ENCODE results near the gene LPIN1. TPM values are rescaled to one million over a fixed set of nuclear protein-coding genes. Genes with fewer than 3 reads are reported as not detected.
A peak's percentile ranks its signal among the peaks of the same experiment; 100 is the strongest.

The LPIN1 gene
- total RNA-seq, 2 donors from 2014 or later, result 86.7 to 99.8 TPM

DNA sequence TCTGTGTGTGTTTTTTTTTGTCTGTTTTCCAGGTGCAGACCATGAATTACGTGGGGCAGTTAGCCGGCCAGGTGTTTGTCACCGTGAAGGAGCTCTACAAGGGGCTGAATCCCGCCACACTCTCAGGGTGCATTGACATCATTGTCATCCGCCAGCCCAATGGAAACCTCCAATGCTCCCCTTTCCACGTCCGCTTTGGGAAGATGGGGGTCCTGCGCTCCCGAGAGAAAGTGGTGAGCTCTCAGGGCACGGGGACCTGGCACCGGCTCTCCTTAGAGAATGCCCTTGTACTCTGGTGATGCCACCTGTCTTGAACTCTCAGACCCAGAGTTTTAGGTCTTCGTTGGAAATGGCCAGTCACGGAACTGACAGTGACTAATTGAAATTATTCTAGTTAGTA lies 19.1 kb downstream of the LPIN1 start:
- ATAC-seq (no peak), DNase-seq (no peak)
- Mint-ChIP-seq H3K4me1 (peaks cover 34% of the 10 kb centered on the region), H3K36me3 (ENCODE audit: low read depth) (peaks cover 12% of the 10 kb centered on the region), H3K27ac (peak overlapping the region; percentile 80), H3K27me3 (no peaks in the 10 kb centered on the region), H3K4me3 (no peak overlapping the region)
- H3K9me3 ChIP-seq (ENCODE audit: control insufficient read depth, low read length, poor library complexity, severe bottlenecking), result no peaks in the 10 kb centered on the region

DNA sequence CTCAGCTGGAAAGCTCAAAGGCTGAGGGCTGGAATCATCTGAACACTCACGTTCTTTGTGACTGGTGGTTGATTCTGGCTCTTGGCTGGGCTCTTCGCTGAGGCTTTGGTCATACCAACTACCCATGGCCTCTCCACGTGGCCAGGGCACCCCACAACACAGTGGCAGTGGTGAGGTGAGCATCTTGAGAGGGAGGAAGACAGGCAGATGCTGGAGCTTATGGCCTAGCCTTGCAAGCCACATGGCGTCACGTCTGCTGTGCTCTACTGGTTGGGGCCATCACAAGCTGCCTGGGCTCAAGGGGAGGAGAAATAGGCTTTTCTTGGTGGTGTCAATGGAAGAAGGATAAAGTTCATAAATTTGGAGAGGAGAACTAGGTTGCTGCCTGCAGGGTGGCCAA lies 19.6 kb downstream of the LPIN1 start:
- Mint-ChIP-seq H3K4me3 (no peak overlapping the region), H3K27me3 (no peaks in the 10 kb centered on the region), H3K27ac (peak overlapping the region; percentile 80), H3K4me1 (peaks cover 31% of the 10 kb centered on the region), H3K36me3 (ENCODE audit: low read depth) (peaks cover 12% of the 10 kb centered on the region)
- DNase-seq (no peak), ATAC-seq (no peak)
- H3K9me3 ChIP-seq (ENCODE audit: control insufficient read depth, low read length, poor library complexity, severe bottlenecking), result no peaks in the 10 kb centered on the region

DNA sequence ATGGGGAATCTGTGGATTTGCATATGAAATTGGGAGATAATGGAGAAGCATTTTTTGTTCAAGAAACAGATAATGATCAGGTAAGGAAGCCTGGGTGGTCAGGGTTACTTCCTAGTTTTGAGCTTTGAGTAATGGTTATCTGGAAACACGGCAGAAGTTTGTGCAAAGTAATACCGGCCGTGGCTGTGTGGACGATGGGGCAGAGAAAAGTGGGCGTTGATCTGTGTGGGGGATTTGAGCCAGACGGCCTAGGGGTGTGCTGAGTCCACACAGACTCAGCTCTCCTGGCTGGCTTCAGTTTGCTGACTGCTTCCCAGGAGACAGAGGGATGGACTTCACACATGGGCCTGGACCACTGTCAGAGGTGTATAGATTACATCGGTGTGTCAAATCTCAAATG lies 21.3 kb downstream of the LPIN1 start:
- Mint-ChIP-seq H3K27me3 (no peaks in the 10 kb centered on the region), H3K4me1 (peaks cover 23% of the 10 kb centered on the region), H3K4me3 (no peak overlapping the region), H3K27ac (no peak overlapping the region), H3K36me3 (ENCODE audit: low read depth) (peaks cover 15% of the 10 kb centered on the region)
- DNase-seq, result no peak
- ATAC-seq, result no peak
- H3K9me3 ChIP-seq (ENCODE audit: control insufficient read depth, low read length, poor library complexity, severe bottlenecking), result no peaks in the 10 kb centered on the region

DNA sequence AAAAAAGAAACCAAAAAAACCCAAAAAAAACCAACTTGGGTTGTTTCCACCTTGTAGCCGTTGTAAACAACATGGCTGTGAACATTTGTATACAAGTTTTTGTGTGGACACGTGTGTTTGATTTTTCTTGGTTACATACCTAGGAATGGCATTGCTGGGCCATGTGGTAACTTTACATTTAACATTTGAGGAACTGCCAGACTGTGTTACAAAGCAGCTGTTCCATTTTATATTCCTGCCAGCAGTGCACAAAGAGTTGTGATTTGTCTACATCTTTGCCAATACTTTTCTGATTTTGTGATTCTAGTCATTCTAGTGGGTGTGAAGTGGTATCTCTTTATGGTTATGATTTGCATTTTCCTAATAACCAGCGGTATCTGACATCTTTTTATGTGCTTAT lies 22.5 kb downstream of the LPIN1 start:
- H3K4me3 Mint-ChIP-seq, result no peak overlapping the region
- ATAC-seq (no peak), DNase-seq (no peak)
- peaks cover 16% of the 10 kb centered on the region for H3K36me3 Mint-ChIP-seq (ENCODE audit: low read depth)
- no peaks in the 10 kb centered on the region for H3K27me3 Mint-ChIP-seq
- H3K9me3 ChIP-seq (ENCODE audit: control insufficient read depth, low read length, poor library complexity, severe bottlenecking), result no peaks in the 10 kb centered on the region
- peaks cover 25% of the 10 kb centered on the region for H3K4me1 Mint-ChIP-seq
- peak overlapping the region; percentile 86 for H3K27ac Mint-ChIP-seq

DNA sequence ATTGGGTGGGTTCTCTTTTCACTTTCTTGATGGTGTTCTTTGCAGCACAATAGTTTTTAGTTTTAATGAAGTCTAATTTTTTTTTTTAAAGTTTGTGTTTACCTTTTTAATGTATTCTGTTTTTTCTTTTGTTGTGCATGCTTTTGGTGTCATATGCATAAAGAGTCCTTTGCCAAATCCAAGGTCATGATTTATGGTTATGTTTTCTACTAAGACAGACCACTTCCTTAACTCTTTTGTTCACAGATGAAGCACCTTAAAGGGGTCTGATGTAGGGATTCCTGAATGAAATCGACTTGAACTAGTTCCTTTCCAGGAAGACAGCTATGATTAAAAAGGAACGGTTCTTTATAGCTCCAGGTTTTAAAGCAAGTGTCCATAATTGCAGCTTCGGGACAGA lies 23.1 kb downstream of the LPIN1 start:
- Mint-ChIP-seq H3K27me3 (no peaks in the 10 kb centered on the region), H3K4me3 (no peak overlapping the region), H3K27ac (peak overlapping the region; percentile 86), H3K36me3 (ENCODE audit: low read depth) (peaks cover 20% of the 10 kb centered on the region), H3K4me1 (peaks cover 24% of the 10 kb centered on the region)
- no peaks in the 10 kb centered on the region for H3K9me3 ChIP-seq (ENCODE audit: control insufficient read depth, low read length, poor library complexity, severe bottlenecking)
- ATAC-seq (no peak), DNase-seq (no peak)

DNA sequence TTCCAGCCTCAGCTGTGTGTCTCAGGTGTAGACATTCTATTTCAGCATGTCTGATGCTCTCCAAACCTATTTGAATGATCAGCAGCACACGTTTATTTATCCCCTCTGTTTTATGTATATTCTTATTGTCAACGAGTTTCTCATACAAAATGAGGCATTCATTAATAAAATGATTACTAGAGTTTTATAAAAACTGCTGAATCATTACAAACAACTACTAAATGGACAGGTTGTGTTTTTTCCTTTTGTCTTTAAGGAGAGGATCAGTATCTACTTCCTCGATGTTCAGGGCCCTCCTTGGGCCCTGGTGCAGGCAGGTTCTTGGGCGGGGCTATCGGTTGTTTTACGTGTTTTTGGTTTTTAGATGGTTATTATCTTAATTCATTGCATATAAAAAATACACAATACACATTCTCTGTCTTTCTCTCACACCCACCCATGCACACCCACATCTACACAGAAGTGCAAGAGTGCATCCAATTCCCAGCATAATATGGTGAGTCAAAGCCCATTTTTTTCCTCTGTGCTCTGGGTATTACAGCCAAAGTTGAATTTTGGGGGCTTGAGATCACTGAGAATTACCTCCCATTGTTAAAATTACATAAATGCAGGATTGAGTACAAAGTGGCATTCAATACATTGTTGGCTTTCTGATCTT lies 24.2 kb downstream of the LPIN1 start:
- peaks cover 22% of the 10 kb centered on the region for H3K4me1 Mint-ChIP-seq
- ATAC-seq (no peak), DNase-seq (no peak)
- no peaks in the 10 kb centered on the region for H3K9me3 ChIP-seq (ENCODE audit: control insufficient read depth, low read length, poor library complexity, severe bottlenecking)
- H3K36me3 Mint-ChIP-seq (ENCODE audit: low read depth), result peaks cover 20% of the 10 kb centered on the region
- no peak overlapping the region for H3K4me3 Mint-ChIP-seq
- H3K27me3 Mint-ChIP-seq, result no peaks in the 10 kb centered on the region
- H3K27ac Mint-ChIP-seq, result peak overlapping the region; percentile 86

DNA sequence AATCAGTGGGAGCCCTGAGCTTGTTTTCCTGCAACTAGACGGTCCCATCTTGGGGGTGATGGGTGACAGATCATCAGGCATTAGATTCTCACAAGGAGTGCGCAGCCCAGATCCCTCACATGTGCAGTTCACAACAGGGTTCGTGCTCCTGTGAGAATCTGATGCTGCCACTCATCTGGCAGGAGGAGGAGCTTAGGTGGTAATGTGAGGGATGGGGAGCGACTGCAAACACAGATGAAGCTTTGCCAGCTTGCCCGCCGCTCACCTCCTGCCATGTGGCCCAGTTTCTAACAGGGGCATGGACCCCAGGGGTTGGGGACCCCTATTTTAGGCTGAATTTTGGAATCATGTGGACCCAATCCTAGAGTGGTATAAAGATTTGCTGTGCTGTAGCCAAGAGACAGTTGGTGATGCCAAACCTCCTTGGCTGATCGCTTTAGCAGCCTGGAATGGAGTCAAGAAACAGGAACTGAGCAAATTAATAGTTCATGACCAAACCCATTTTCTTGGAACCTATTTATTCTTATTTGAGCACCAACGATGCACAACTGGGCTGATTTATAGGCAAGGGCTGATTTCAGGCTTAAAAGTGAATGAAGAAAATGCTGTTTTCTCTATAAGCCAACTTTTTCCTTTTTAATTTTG lies 25.7 kb downstream of the LPIN1 start:
- ATAC-seq, result no peak

DNA sequence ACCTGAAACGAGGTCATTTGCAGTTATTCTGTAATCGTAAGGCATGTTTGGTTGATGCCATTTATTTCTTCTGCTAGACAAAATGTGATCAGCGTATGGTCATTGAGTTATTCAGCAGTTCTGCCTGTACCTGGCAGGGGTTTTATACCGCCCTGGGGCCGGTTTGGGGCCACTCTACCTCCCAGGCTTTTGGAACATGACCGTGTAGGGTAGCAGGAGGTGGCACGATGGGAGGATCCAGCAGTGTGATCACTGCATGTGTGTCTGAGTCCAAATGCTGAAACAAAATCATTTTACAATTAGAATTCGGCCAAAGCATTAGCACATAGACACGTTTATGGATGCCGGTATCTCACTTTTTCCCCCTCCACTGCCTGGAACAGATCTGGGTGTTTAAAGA lies 26.7 kb downstream of the LPIN1 start:
- Mint-ChIP-seq H3K36me3 (ENCODE audit: low read depth) (peaks cover 14% of the 10 kb centered on the region), H3K27me3 (no peaks in the 10 kb centered on the region), H3K4me3 (no peak overlapping the region), H3K4me1 (peaks cover 24% of the 10 kb centered on the region), H3K27ac (peak overlapping the region; percentile 85)
- ATAC-seq, result no peak
- DNase-seq, result no peak
- no peaks in the 10 kb centered on the region for H3K9me3 ChIP-seq (ENCODE audit: control insufficient read depth, low read length, poor library complexity, severe bottlenecking)

More for the DNA sequence above, 25.7 kb downstream of the LPIN1 start:
- Mint-ChIP-seq H3K4me3 (no peak overlapping the region), H3K27ac (no peak overlapping the region), H3K4me1 (peaks cover 24% of the 10 kb centered on the region), H3K36me3 (ENCODE audit: low read depth) (peaks cover 20% of the 10 kb centered on the region), H3K27me3 (no peaks in the 10 kb centered on the region)
- no peak for DNase-seq
- H3K9me3 ChIP-seq (ENCODE audit: control insufficient read depth, low read length, poor library complexity, severe bottlenecking), result no peaks in the 10 kb centered on the region

DNA sequence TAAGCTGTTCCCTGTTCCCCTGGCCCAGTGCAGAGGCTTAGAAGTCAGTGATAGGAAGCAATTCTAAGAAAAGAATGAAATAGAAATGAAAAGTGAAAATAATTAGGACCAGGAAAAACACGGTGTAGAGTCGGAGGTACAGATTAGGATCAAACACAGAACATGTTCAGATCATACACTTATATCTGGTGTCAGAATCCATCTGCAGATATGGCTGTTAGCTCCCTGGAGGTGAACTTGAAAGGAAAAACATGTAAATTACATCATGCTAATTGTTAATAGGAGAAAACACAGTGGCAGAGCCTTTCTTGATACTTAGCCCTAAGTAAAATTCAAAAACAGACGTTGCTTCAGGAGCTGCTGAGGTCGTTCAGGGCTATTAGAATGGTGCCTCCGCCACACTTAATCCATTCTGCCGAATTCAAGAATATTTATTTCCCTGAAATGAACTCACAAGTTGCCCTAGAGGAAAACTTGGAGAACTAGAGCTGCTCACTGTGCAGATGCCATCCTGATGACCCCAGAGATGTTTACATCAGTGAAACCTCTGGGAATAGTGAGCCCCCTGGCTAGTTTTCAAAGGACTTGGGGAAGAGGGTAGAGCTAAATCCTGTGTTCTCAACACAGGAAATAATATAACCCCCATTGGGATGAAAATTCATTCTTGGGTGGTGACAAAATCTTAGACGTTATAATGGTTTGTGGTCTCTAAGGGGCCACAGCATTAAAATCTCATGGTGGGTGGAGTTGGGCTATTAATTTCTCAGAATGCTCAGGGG lies 27.5 kb downstream of the LPIN1 start:
- H3K4me1 Mint-ChIP-seq, result peaks cover 31% of the 10 kb centered on the region
- peaks cover 11% of the 10 kb centered on the region for H3K36me3 Mint-ChIP-seq (ENCODE audit: low read depth)
- ATAC-seq (no peak), DNase-seq (no peak)
- peak overlapping the region; percentile 85 for H3K27ac Mint-ChIP-seq
- no peaks in the 10 kb centered on the region for H3K27me3 Mint-ChIP-seq
- no peak overlapping the region for H3K4me3 Mint-ChIP-seq
- H3K9me3 ChIP-seq (ENCODE audit: control insufficient read depth, low read length, poor library complexity, severe bottlenecking), result no peaks in the 10 kb centered on the region

DNA sequence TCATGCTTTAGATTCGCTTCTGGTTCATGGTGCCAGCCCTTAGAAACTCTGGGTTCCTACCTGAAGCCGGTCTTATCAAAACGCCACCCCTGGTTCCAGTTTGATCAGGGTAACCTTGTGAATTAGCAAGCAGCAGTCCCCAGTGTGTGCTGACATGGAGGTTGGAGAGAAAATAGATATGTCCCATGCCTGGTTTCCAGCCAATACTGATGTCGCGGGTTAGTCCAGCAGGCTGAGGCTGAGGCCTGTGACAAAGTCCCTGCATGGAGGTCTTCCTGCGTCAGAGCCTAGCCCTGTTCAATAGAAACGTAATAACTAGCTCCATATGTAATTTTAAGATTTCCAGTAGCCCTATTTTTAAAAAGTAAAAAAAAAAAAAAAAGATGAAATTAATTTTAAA lies 28.2 kb downstream of the LPIN1 start:
- no peaks in the 10 kb centered on the region for H3K9me3 ChIP-seq (ENCODE audit: control insufficient read depth, low read length, poor library complexity, severe bottlenecking)
- DNase-seq, result no peak
- no peaks in the 10 kb centered on the region for H3K27me3 Mint-ChIP-seq
- H3K27ac Mint-ChIP-seq, result peak overlapping the region; percentile 85
- ATAC-seq, result no peak
- H3K4me1 Mint-ChIP-seq, result peaks cover 33% of the 10 kb centered on the region
- peak overlapping the region; percentile 77 for H3K4me3 Mint-ChIP-seq
- H3K36me3 Mint-ChIP-seq (ENCODE audit: low read depth), result peaks cover 11% of the 10 kb centered on the region

DNA sequence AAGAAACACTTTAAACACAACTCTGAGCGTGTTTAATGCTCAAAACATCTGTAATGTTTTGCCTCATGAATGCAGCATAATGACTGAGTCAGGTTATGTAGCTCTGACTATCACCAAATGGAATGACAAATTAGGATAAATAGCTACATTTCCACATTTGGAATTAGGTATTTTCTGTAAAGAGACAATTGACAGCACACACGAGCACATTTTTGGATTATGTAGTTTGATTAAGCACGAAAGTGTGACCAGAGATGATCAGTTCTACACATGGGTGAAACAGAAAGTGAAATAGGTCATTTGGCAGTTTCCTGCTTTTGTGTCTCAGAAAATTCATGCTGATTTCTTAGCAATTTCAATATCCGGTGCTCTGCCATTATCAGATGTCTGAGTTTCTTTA lies 29.0 kb downstream of the LPIN1 start:
- ATAC-seq (peak; percentile 58), DNase-seq (no peak)
- H3K4me1 Mint-ChIP-seq, result peaks cover 33% of the 10 kb centered on the region
- H3K27ac Mint-ChIP-seq, result peak overlapping the region; percentile 85
- H3K27me3 Mint-ChIP-seq, result no peaks in the 10 kb centered on the region
- H3K4me3 Mint-ChIP-seq, result peak overlapping the region; percentile 77
- peaks cover 11% of the 10 kb centered on the region for H3K36me3 Mint-ChIP-seq (ENCODE audit: low read depth)
- H3K9me3 ChIP-seq (ENCODE audit: control insufficient read depth, low read length, poor library complexity, severe bottlenecking), result no peaks in the 10 kb centered on the region

DNA sequence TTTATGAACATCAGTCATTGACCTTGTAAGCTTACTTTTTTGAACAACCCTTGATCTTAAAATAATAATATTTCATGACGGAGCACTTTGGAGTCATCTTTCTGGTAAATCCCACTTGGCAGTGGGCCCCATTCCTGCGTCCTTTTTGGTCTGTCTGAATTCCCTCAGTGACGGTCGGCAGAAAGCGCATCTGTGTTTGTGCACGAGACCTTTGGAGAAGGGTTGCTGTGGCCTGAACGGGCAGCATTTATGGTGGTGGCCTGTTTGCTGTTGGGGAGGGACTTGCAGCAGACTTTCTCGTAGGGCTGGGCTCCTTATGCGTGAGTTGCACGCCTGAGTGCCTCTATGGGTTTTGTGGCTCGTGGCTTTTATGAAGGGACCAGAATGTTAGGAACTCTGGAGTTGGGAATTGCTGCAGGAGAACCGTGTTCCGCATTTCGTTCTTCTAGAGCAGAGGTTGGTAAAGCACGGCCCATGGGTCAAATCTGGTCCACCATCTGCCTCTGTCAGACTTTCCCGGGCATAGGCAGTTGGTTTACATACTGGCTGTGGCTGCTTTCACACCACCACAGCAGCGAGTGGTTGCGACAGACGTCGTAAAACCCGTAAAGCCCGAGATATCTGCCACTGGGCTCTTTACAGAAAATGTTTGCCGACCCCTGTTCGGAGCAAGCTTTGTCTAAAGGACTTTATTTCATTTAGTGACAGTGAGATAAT lies 30.8 kb downstream of the LPIN1 start:
- Mint-ChIP-seq H3K4me1 (peaks cover 36% of the 10 kb centered on the region), H3K4me3 (peak overlapping the region; percentile 28), H3K27me3 (no peaks in the 10 kb centered on the region), H3K36me3 (ENCODE audit: low read depth) (peaks cover 10% of the 10 kb centered on the region), H3K27ac (peak overlapping the region; percentile 85)
- DNase-seq (no peak), ATAC-seq (no peak)
- no peaks in the 10 kb centered on the region for H3K9me3 ChIP-seq (ENCODE audit: control insufficient read depth, low read length, poor library complexity, severe bottlenecking)

DNA sequence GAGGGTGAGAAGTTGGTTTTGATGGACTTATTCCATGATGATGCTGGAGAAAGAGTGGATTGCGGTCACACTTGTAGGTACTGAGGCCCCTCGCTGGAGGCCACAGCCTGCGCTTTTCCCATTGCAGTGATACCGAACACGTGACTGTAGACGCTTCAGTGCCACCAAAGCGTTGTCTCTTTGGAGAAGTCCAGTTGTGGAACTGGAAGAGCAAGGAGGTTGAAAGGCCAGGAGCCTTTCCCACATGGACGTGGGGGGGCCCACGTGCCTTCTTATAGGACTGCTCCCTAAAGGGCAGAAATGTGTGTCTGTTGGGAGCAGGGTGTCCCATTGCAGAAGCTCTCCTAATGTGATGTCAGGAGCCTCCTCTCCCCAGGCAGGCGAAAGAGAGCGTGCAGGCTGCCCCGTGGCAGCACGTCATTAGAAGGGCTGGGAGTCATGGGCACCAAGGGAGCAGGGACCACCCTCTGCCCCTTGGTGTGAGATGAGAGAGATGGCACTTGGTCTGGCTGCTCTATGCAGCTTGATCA lies 31.5 kb downstream of the LPIN1 start:
- no peaks in the 10 kb centered on the region for H3K27me3 Mint-ChIP-seq
- peaks cover 38% of the 10 kb centered on the region for H3K4me1 Mint-ChIP-seq
- peak overlapping the region; percentile 85 for H3K27ac Mint-ChIP-seq
- no peaks in the 10 kb centered on the region for H3K9me3 ChIP-seq (ENCODE audit: control insufficient read depth, low read length, poor library complexity, severe bottlenecking)
- H3K36me3 Mint-ChIP-seq (ENCODE audit: low read depth), result peaks cover 12% of the 10 kb centered on the region
- peak overlapping the region; percentile 86 for H3K4me3 Mint-ChIP-seq
- DNase-seq (no peak), ATAC-seq (no peak)
